ENCODE measurements around the gene NUDT1.

DNA sequence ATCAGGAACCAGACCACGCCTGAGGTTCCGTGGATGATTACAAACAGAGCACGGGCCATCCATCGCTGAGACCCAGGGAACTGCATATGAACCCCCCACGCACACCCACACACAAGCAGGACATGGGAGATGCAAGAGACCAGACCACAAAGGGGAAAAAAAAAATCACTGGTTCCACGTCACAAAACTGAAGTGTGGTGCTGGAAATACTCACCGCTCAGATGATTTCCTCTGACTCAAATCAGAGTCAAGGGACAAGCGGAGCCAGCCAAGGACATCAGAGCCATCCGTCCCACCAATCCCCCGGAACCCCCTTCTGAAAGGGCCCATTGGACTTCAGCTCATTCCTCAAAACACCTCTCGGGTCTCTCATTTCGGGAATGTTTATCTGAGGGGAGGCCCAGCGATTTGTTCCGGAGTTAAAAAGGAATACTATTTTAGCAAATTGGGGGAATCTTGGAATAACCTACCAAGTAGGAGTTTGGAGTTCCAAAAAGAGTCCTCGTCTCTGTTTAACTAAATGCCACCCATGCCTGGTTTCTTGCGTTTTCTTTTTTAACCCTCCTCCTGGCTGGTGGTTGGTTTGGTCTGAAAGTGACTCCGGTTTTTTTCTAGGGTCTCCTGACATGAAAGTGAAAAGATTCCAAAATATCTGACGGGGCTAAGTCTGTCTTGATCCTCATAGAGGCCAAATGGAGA lies 57.3 kb downstream of the NUDT1 start:
- TF ChIP-seq EP300 (IDR thresholded peaks at IDR 0.05; ENCODE audit: borderline replicate concordance) (no peak), RAD21 (IDR thresholded peaks at IDR 0.05; ENCODE audit: low read depth) (no peak), TAF1 (IDR thresholded peaks at IDR 0.05; ENCODE audit: low read depth) (no peak), CEBPB (IDR thresholded peaks at IDR 0.05) (no peak), TCF12 (IDR thresholded peaks at IDR 0.05; ENCODE audit: low read depth) (no peak), EGR1 (IDR thresholded peaks at IDR 0.05) (no peak)
- TF ChIP-seq, protein P1, sequence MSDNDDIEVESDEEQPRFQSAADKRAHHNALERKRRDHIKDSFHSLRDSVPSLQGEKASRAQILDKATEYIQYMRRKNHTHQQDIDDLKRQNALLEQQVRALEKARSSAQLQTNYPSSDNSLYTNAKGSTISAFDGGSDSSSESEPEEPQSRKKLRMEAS (IDR thresholded peaks at IDR 0.05): no peak
- TF ChIP-seq, protein P2, sequence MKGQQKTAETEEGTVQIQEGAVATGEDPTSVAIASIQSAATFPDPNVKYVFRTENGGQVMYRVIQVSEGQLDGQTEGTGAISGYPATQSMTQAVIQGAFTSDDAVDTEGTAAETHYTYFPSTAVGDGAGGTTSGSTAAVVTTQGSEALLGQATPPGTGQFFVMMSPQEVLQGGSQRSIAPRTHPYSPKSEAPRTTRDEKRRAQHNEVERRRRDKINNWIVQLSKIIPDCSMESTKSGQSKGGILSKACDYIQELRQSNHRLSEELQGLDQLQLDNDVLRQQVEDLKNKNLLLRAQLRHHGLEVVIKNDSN (IDR thresholded peaks at IDR 0.05): no peak
- TF ChIP-seq, protein P3, sequence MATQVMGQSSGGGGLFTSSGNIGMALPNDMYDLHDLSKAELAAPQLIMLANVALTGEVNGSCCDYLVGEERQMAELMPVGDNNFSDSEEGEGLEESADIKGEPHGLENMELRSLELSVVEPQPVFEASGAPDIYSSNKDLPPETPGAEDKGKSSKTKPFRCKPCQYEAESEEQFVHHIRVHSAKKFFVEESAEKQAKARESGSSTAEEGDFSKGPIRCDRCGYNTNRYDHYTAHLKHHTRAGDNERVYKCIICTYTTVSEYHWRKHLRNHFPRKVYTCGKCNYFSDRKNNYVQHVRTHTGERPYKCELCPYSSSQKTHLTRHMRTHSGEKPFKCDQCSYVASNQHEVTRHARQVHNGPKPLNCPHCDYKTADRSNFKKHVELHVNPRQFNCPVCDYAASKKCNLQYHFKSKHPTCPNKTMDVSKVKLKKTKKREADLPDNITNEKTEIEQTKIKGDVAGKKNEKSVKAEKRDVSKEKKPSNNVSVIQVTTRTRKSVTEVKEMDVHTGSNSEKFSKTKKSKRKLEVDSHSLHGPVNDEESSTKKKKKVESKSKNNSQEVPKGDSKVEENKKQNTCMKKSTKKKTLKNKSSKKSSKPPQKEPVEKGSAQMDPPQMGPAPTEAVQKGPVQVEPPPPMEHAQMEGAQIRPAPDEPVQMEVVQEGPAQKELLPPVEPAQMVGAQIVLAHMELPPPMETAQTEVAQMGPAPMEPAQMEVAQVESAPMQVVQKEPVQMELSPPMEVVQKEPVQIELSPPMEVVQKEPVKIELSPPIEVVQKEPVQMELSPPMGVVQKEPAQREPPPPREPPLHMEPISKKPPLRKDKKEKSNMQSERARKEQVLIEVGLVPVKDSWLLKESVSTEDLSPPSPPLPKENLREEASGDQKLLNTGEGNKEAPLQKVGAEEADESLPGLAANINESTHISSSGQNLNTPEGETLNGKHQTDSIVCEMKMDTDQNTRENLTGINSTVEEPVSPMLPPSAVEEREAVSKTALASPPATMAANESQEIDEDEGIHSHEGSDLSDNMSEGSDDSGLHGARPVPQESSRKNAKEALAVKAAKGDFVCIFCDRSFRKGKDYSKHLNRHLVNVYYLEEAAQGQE (IDR thresholded peaks at IDR 0.05; ENCODE audit: low read depth): no peak

All from Ishikawa (cell line).